ENCODE measurements around the gene MYB. TPM values are rescaled to one million over a fixed set of nuclear protein-coding genes. Genes with fewer than 3 reads are reported as not detected.

Gene MYB
- total RNA-seq, 1 donor from 2014 or later: 0.83 TPM

- Mint-ChIP-seq H3K27me3 (ENCODE audit: unreplicated experiment) (no peaks in the 10 kb centered on the region), H3K27ac (ENCODE audit: unreplicated experiment) (no peak overlapping the region), H3K9me3 (ENCODE audit: unreplicated experiment) (no peaks in the 10 kb centered on the region), H3K4me1 (ENCODE audit: unreplicated experiment) (no peaks in the 10 kb centered on the region), H3K4me3 (ENCODE audit: unreplicated experiment) (no peak overlapping the region), H3K36me3 (ENCODE audit: unreplicated experiment) (no peaks in the 10 kb centered on the region)
- TF ChIP-seq CTCF (IDR thresholded peaks at IDR 0.05): no peak
- DNase-seq (ENCODE audit: extremely low spot score, unreplicated experiment): no peak
Observed at GRCh38 chr6:135165031-135165430, 16.1 kb upstream of the MYB start.

- no peak overlapping the region for H3K4me3 Mint-ChIP-seq (ENCODE audit: unreplicated experiment)
- H3K27me3 Mint-ChIP-seq (ENCODE audit: unreplicated experiment): no peaks in the 10 kb centered on the region
- H3K36me3 Mint-ChIP-seq (ENCODE audit: unreplicated experiment): no peaks in the 10 kb centered on the region
- H3K27ac Mint-ChIP-seq (ENCODE audit: unreplicated experiment): no peak overlapping the region
- H3K4me1 Mint-ChIP-seq (ENCODE audit: unreplicated experiment): no peaks in the 10 kb centered on the region
- no peak for DNase-seq (ENCODE audit: extremely low spot score, unreplicated experiment)
- TF ChIP-seq CTCF (IDR thresholded peaks at IDR 0.05): no peak
- H3K9me3 Mint-ChIP-seq (ENCODE audit: unreplicated experiment): no peaks in the 10 kb centered on the region
Observed at GRCh38 chr6:135166515-135166914, 14.6 kb upstream of the MYB start.

GRCh38 chr6:135167617-135168016, 13.5 kb upstream of the MYB start:
- no peak for TF ChIP-seq CTCF (IDR thresholded peaks at IDR 0.05)
- H3K9me3 Mint-ChIP-seq (ENCODE audit: unreplicated experiment): no peaks in the 10 kb centered on the region
- no peaks in the 10 kb centered on the region for H3K4me1 Mint-ChIP-seq (ENCODE audit: unreplicated experiment)
- H3K27me3 Mint-ChIP-seq (ENCODE audit: unreplicated experiment): no peaks in the 10 kb centered on the region
- DNase-seq (ENCODE audit: extremely low spot score, unreplicated experiment): no peak
- no peak overlapping the region for H3K4me3 Mint-ChIP-seq (ENCODE audit: unreplicated experiment)
- H3K27ac Mint-ChIP-seq (ENCODE audit: unreplicated experiment): no peak overlapping the region
- H3K36me3 Mint-ChIP-seq (ENCODE audit: unreplicated experiment): no peaks in the 10 kb centered on the region

GRCh38 chr6:135168766-135169165, 12.3 kb upstream of the MYB start:
- H3K9me3 Mint-ChIP-seq (ENCODE audit: unreplicated experiment): no peaks in the 10 kb centered on the region
- H3K27ac Mint-ChIP-seq (ENCODE audit: unreplicated experiment): no peak overlapping the region
- no peak for TF ChIP-seq CTCF (IDR thresholded peaks at IDR 0.05)
- no peaks in the 10 kb centered on the region for H3K4me1 Mint-ChIP-seq (ENCODE audit: unreplicated experiment)
- no peaks in the 10 kb centered on the region for H3K27me3 Mint-ChIP-seq (ENCODE audit: unreplicated experiment)
- H3K36me3 Mint-ChIP-seq (ENCODE audit: unreplicated experiment): no peaks in the 10 kb centered on the region
- no peak for DNase-seq (ENCODE audit: extremely low spot score, unreplicated experiment)
- H3K4me3 Mint-ChIP-seq (ENCODE audit: unreplicated experiment): no peak overlapping the region

GRCh38 chr6:135170238-135170637, 10.9 kb upstream of the MYB start:
- Mint-ChIP-seq H3K9me3 (ENCODE audit: unreplicated experiment) (no peaks in the 10 kb centered on the region), H3K4me3 (ENCODE audit: unreplicated experiment) (no peak overlapping the region), H3K4me1 (ENCODE audit: unreplicated experiment) (no peaks in the 10 kb centered on the region), H3K27ac (ENCODE audit: unreplicated experiment) (no peak overlapping the region), H3K27me3 (ENCODE audit: unreplicated experiment) (no peaks in the 10 kb centered on the region), H3K36me3 (ENCODE audit: unreplicated experiment) (no peaks in the 10 kb centered on the region)
- TF ChIP-seq CTCF (IDR thresholded peaks at IDR 0.05): no peak
- DNase-seq (ENCODE audit: extremely low spot score, unreplicated experiment): no peak
